Activated T-cell treated with anti-CD3 and anti-CD28 coated beads for 24 hours (primary cell): ENCODE data around the gene CD160.
"Not testable (repeated sequence)": the region's sequence is repeated elsewhere in the genome, so short reads cannot be mapped to it uniquely, and the experiment has no call there.

ENCODE experiments used
- DNase-seq: peaks from one replicate; pipeline ENCODE4 v3.0.0-alpha.2; 2020; ENCODE audit warnings: low read depth

The CD160 gene

GRCh38 chr1:145710291-145711027 lies 8.8 kb upstream of the CD160 start:
- no peak for DNase-seq

- DNase-seq, result no peak
Observed at GRCh38 chr1:145711213-145711651, 8.1 kb upstream of the CD160 start.

GRCh38 chr1:145714524-145715111 lies 4.7 kb upstream of the CD160 start:
- DNase-seq, result no peak

GRCh38 chr1:145716641-145717345 lies 2.5 kb upstream of the CD160 start:
- DNase-seq, result no peak

- DNase-seq, result no peak
Observed at GRCh38 chr1:145717833-145718232, 1.5 kb upstream of the CD160 start.

- DNase-seq, result not testable (repeated sequence)
Observed at GRCh38 chr1:145718465-145718864, 834 bp upstream of the CD160 start.

GRCh38 chr1:145720556-145720877 lies 1.2 kb downstream of the CD160 start:
- no peak for DNase-seq

- DNase-seq, result peak; percentile 63
Observed at GRCh38 chr1:145720878-145721671, 1.8 kb downstream of the CD160 start.

- DNase-seq, result not testable (repeated sequence)
Observed at GRCh38 chr1:145726193-145726592, 6.9 kb downstream of the CD160 start.

- DNase-seq, result no peak
Observed at GRCh38 chr1:145729196-145729595, 9.9 kb downstream of the CD160 start.

- DNase-seq, result no peak
Observed at GRCh38 chr1:145729666-145730436, 10.6 kb downstream of the CD160 start.

- no peak for DNase-seq
Observed at GRCh38 chr1:145730467-145730866, 11.2 kb downstream of the CD160 start.

- DNase-seq, result no peak
Observed at GRCh38 chr1:145730900-145731299, 11.6 kb downstream of the CD160 start.

GRCh38 chr1:145736191-145736590 lies 16.9 kb downstream of the CD160 start:
- DNase-seq, result no peak

GRCh38 chr1:145740269-145740668 lies 21.0 kb downstream of the CD160 start:
- DNase-seq, result no peak

- DNase-seq, result no peak
Observed at GRCh38 chr1:145747398-145748247, 28.3 kb downstream of the CD160 start.

- no peak for DNase-seq
Observed at GRCh38 chr1:145750426-145750825, 31.1 kb downstream of the CD160 start.

- DNase-seq, result no peak
Observed at GRCh38 chr1:145751491-145752037, 32.3 kb downstream of the CD160 start.

- no peak for DNase-seq
Observed at GRCh38 chr1:145757420-145757819, 38.1 kb downstream of the CD160 start.

- no peak for DNase-seq
Observed at GRCh38 chr1:145758116-145758515, 38.8 kb downstream of the CD160 start.
